ENCODE results near the gene TRIM50.

The TRIM50 gene

DNA sequence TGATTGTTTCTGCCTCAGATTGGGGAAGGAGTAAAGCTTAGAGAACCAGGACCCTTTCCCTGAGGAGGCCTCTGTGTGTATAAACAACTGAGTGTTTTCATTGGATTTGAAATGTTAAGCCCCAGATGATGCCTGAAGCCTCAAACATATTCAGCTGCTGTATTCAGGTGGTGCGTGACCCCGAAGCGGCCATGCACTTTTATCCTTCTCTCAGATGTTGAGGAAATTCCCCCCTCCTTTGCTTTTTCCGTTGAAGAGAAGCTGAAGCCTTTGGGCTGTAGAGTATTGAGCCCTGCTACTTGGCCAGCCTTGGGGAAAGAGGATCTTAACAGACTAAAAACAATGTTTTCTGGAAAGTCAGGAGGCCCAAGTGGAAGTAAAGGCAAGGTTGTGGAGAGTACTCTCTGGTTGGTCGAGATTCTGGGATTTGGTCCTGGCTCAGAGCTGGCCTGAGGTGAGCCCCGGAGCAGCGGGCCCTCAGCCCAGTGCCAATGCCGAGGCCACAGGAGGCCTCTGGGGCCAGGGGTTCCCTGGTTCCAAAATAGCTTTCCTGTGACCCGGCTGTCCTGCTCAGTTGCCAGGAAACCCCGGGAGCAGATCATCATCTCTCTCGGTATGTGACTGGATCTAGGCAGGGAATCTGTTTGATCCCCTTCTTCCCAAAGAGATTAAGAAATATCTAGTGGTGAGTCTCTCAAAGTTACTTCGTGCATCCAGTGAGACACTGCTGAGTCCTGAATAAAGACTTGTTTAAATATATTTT, 22.6 kb upstream of the TRIM50 start:
- H3F3A ChIP-seq (ENCODE audit: insufficient read depth): no peaks in the 10 kb centered on the region
- no peak overlapping the region for H2AFZ ChIP-seq (ENCODE audit: low read depth, low read length, severe bottlenecking)
- H3K36me3 ChIP-seq (ENCODE audit: low read length): no peaks in the 10 kb centered on the region
- H3K9ac ChIP-seq (ENCODE audit: low read length): no peak overlapping the region
- no peaks in the 10 kb centered on the region for H4K20me1 ChIP-seq (ENCODE audit: low read depth, low read length)
- no peak overlapping the region for H3K27ac ChIP-seq (ENCODE audit: low read depth, low read length)
- H3K79me2 ChIP-seq (ENCODE audit: insufficient read depth, low read length): no peaks in the 10 kb centered on the region
- no peaks in the 10 kb centered on the region for H3K9me3 ChIP-seq (ENCODE audit: insufficient read depth, low read length)
- H3K4me2 ChIP-seq (ENCODE audit: low read depth, low read length, poor library complexity, severe bottlenecking): no peak overlapping the region
- no peaks in the 10 kb centered on the region for H3K9me2 ChIP-seq (replicated peaks; ENCODE audit: insufficient read depth, low read length)
- H3K27me3 ChIP-seq (ENCODE audit: low read length): no peaks in the 10 kb centered on the region
- no peak overlapping the region for H3K4me3 ChIP-seq (ENCODE audit: insufficient read depth, low read length, poor library complexity, severe bottlenecking)
- TF ChIP-seq, protein P1, sequence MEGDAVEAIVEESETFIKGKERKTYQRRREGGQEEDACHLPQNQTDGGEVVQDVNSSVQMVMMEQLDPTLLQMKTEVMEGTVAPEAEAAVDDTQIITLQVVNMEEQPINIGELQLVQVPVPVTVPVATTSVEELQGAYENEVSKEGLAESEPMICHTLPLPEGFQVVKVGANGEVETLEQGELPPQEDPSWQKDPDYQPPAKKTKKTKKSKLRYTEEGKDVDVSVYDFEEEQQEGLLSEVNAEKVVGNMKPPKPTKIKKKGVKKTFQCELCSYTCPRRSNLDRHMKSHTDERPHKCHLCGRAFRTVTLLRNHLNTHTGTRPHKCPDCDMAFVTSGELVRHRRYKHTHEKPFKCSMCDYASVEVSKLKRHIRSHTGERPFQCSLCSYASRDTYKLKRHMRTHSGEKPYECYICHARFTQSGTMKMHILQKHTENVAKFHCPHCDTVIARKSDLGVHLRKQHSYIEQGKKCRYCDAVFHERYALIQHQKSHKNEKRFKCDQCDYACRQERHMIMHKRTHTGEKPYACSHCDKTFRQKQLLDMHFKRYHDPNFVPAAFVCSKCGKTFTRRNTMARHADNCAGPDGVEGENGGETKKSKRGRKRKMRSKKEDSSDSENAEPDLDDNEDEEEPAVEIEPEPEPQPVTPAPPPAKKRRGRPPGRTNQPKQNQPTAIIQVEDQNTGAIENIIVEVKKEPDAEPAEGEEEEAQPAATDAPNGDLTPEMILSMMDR (IDR thresholded peaks at IDR 0.05; ENCODE audit: insufficient read depth, low read length, poor library complexity, severe bottlenecking): no peak
- no peak for TF ChIP-seq EZH2phosphoT487 (conservative IDR thresholded peaks at IDR 0.05; ENCODE audit: low read length)

DNA sequence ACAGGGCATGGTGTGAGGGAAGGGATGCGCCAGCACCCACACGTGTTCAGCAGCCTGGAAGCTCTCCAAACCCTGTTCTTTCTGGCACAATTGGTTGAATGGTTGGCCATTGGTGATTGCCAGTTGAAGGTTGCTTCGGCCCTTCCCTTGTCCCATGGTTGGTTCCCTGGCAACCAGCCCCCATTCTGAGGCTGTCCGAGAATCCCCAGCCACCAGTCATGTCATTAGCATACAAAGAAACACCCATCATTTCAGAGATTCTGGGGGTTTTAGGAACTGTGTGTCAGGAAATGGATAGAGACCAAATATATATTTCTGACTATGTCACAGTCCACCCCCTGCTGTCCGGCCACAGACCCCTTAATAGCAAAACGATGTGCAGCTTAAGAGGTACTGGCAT, 21.9 kb upstream of the TRIM50 start:
- H3K36me3 ChIP-seq (ENCODE audit: low read length): no peaks in the 10 kb centered on the region
- H3K9me3 ChIP-seq (ENCODE audit: insufficient read depth, low read length): no peaks in the 10 kb centered on the region
- H3K9me2 ChIP-seq (replicated peaks; ENCODE audit: insufficient read depth, low read length): no peaks in the 10 kb centered on the region
- H3K27me3 ChIP-seq (ENCODE audit: low read length): no peaks in the 10 kb centered on the region
- TF ChIP-seq EZH2phosphoT487 (conservative IDR thresholded peaks at IDR 0.05; ENCODE audit: low read length): no peak
- TF ChIP-seq, protein P1 (IDR thresholded peaks at IDR 0.05; ENCODE audit: insufficient read depth, low read length, poor library complexity, severe bottlenecking): no peak
- no peak overlapping the region for H3K27ac ChIP-seq (ENCODE audit: low read depth, low read length)
- H3K9ac ChIP-seq (ENCODE audit: low read length): no peak overlapping the region
- no peak overlapping the region for H3K4me3 ChIP-seq (ENCODE audit: insufficient read depth, low read length, poor library complexity, severe bottlenecking)
- H3K4me2 ChIP-seq (ENCODE audit: low read depth, low read length, poor library complexity, severe bottlenecking): no peak overlapping the region
- no peaks in the 10 kb centered on the region for H3K79me2 ChIP-seq (ENCODE audit: insufficient read depth, low read length)
- no peaks in the 10 kb centered on the region for H3F3A ChIP-seq (ENCODE audit: insufficient read depth)
- H2AFZ ChIP-seq (ENCODE audit: low read depth, low read length, severe bottlenecking): no peak overlapping the region
- H4K20me1 ChIP-seq (ENCODE audit: low read depth, low read length): no peaks in the 10 kb centered on the region

DNA sequence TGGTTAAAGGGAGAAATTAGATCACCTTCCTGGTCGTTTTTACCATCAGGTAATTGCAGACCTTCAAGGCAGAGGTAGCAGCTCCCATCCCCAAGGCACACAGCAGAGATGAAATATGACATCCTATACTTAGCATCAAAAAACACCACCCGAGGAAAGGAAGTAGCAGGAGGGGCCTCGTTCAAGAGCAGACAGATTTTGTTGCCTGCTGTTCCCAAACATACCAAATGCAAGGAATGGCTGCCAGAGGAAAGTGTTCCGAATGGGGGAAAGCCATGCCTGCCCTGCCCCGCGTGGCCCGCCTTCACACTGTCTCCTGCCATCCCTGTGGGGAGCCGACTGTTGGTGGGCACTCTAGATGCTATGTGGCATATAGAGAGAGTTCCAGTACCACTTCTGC, 18.1 kb upstream of the TRIM50 start:
- no peaks in the 10 kb centered on the region for H3K9me2 ChIP-seq (replicated peaks; ENCODE audit: insufficient read depth, low read length)
- H3K4me2 ChIP-seq (ENCODE audit: low read depth, low read length, poor library complexity, severe bottlenecking): no peak overlapping the region
- no peaks in the 10 kb centered on the region for H3K27me3 ChIP-seq (ENCODE audit: low read length)
- H4K20me1 ChIP-seq (ENCODE audit: low read depth, low read length): no peaks in the 10 kb centered on the region
- H3F3A ChIP-seq (ENCODE audit: insufficient read depth): no peaks in the 10 kb centered on the region
- H3K79me2 ChIP-seq (ENCODE audit: insufficient read depth, low read length): no peaks in the 10 kb centered on the region
- H3K27ac ChIP-seq (ENCODE audit: low read depth, low read length): no peak overlapping the region
- no peak overlapping the region for H2AFZ ChIP-seq (ENCODE audit: low read depth, low read length, severe bottlenecking)
- TF ChIP-seq, protein P1 (IDR thresholded peaks at IDR 0.05; ENCODE audit: insufficient read depth, low read length, poor library complexity, severe bottlenecking): no peak
- no peak for TF ChIP-seq EZH2phosphoT487 (conservative IDR thresholded peaks at IDR 0.05; ENCODE audit: low read length)
- H3K36me3 ChIP-seq (ENCODE audit: low read length): no peaks in the 10 kb centered on the region
- no peaks in the 10 kb centered on the region for H3K9me3 ChIP-seq (ENCODE audit: insufficient read depth, low read length)
- no peak overlapping the region for H3K4me3 ChIP-seq (ENCODE audit: insufficient read depth, low read length, poor library complexity, severe bottlenecking)
- no peak overlapping the region for H3K9ac ChIP-seq (ENCODE audit: low read length)

Data from SU-DHL-6 (cell line).